ENCODE results near the gene TNFSF10.

The TNFSF10 gene

DNA sequence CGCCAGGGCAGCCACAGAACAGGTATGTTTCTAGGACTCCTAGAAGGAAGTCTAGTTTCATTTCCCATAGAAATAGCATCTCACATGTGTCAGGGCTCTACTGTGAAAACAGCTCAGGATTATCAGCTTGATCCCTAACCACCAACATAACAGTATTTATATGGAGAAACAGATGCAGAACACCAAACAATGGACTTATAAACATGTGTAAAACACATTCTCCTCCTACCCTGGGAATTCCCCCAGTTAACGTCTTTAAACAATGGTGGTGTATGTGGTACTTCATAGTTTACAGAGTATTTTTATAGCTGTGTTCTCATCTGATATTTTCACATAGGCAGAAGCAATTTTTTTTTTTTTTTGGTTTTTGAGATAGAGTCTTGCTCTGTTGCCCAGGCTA lies 9.7 kb downstream of the TNFSF10 start:
- Histone ChIP-seq H3K79me2 (ENCODE audit: insufficient read depth, low read length) (no peaks in the 10 kb centered on the region), H3K27me3 (ENCODE audit: insufficient read depth, low read length) (no peaks in the 10 kb centered on the region), H3K9me3 (ENCODE audit: low read length) (no peaks in the 10 kb centered on the region), H3K36me3 (ENCODE audit: insufficient read depth, low read length) (no peaks in the 10 kb centered on the region), H3K27ac (ENCODE audit: low read depth, low read length, poor library complexity, severe bottlenecking) (no peak overlapping the region), H2AFZ (ENCODE audit: low read length) (no peak overlapping the region), H3F3A (ENCODE audit: insufficient read depth, low read length) (no peaks in the 10 kb centered on the region), H4K20me1 (ENCODE audit: insufficient read depth, low read length) (no peaks in the 10 kb centered on the region), H3K4me3 (ENCODE audit: low read depth, low read length, poor library complexity, severe bottlenecking) (no peak overlapping the region), H3K4me2 (ENCODE audit: low read length) (no peak overlapping the region), H3K9me2 (ENCODE audit: low read depth, low read length) (no peaks in the 10 kb centered on the region), H3K4me1 (ENCODE audit: insufficient read depth, low read length, severe bottlenecking) (no peaks in the 10 kb centered on the region), H3K9ac (ENCODE audit: low read length) (no peak overlapping the region)
- TF ChIP-seq, protein P1, sequence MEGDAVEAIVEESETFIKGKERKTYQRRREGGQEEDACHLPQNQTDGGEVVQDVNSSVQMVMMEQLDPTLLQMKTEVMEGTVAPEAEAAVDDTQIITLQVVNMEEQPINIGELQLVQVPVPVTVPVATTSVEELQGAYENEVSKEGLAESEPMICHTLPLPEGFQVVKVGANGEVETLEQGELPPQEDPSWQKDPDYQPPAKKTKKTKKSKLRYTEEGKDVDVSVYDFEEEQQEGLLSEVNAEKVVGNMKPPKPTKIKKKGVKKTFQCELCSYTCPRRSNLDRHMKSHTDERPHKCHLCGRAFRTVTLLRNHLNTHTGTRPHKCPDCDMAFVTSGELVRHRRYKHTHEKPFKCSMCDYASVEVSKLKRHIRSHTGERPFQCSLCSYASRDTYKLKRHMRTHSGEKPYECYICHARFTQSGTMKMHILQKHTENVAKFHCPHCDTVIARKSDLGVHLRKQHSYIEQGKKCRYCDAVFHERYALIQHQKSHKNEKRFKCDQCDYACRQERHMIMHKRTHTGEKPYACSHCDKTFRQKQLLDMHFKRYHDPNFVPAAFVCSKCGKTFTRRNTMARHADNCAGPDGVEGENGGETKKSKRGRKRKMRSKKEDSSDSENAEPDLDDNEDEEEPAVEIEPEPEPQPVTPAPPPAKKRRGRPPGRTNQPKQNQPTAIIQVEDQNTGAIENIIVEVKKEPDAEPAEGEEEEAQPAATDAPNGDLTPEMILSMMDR (IDR thresholded peaks at IDR 0.05; ENCODE audit: low read length): no peak
- TF ChIP-seq EZH2 (IDR thresholded peaks at IDR 0.05; ENCODE audit: borderline replicate concordance, low read length): no peak

GRCh38 chr3:172511783-172512762 lies 11.2 kb downstream of the TNFSF10 start:
- no peaks in the 10 kb centered on the region for H4K20me1 ChIP-seq (ENCODE audit: insufficient read depth, low read length)
- H3K4me1 ChIP-seq (ENCODE audit: insufficient read depth, low read length, severe bottlenecking): no peaks in the 10 kb centered on the region
- H3K27ac ChIP-seq (ENCODE audit: low read depth, low read length, poor library complexity, severe bottlenecking): no peak overlapping the region
- no peaks in the 10 kb centered on the region for H3K36me3 ChIP-seq (ENCODE audit: insufficient read depth, low read length)
- no peaks in the 10 kb centered on the region for H3K9me2 ChIP-seq (ENCODE audit: low read depth, low read length)
- H3K79me2 ChIP-seq (ENCODE audit: insufficient read depth, low read length): no peaks in the 10 kb centered on the region
- H3K9me3 ChIP-seq (ENCODE audit: low read length): no peaks in the 10 kb centered on the region
- no peak overlapping the region for H3K4me2 ChIP-seq (ENCODE audit: low read length)
- H3K27me3 ChIP-seq (ENCODE audit: insufficient read depth, low read length): no peaks in the 10 kb centered on the region
- no peak for TF ChIP-seq EZH2 (IDR thresholded peaks at IDR 0.05; ENCODE audit: borderline replicate concordance, low read length)
- TF ChIP-seq, protein P1 (IDR thresholded peaks at IDR 0.05; ENCODE audit: low read length): no peak
- H3K4me3 ChIP-seq (ENCODE audit: low read depth, low read length, poor library complexity, severe bottlenecking): no peak overlapping the region
- H2AFZ ChIP-seq (ENCODE audit: low read length): no peak overlapping the region
- no peaks in the 10 kb centered on the region for H3F3A ChIP-seq (ENCODE audit: insufficient read depth, low read length)
- H3K9ac ChIP-seq (ENCODE audit: low read length): no peak overlapping the region

DNA sequence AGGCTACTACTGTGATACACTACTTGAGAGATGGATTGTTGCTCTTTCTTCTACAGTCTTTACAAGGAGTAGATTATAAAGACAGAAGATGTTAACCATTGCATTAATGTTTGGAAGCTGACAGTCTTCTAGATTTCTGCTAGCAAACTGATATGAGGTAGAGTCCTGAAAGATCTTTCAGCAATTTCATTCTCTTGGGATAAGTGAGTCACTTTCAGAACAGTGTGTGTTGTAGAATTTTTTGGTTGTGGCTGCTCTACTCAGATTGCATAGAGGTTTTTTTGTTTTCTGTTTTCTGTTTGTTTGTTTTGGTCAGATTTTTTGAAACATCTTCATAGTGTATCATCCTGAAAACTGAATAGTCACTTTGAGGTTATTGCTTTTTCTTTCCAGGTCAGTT lies 17.1 kb downstream of the TNFSF10 start:
- Histone ChIP-seq H3F3A (ENCODE audit: insufficient read depth, low read length) (no peaks in the 10 kb centered on the region), H3K4me2 (ENCODE audit: low read length) (no peak overlapping the region), H4K20me1 (ENCODE audit: insufficient read depth, low read length) (no peaks in the 10 kb centered on the region), H3K9me2 (ENCODE audit: low read depth, low read length) (no peaks in the 10 kb centered on the region), H3K9ac (ENCODE audit: low read length) (no peak overlapping the region), H3K4me3 (ENCODE audit: low read depth, low read length, poor library complexity, severe bottlenecking) (no peak overlapping the region), H2AFZ (ENCODE audit: low read length) (no peak overlapping the region), H3K27ac (ENCODE audit: low read depth, low read length, poor library complexity, severe bottlenecking) (no peak overlapping the region), H3K27me3 (ENCODE audit: insufficient read depth, low read length) (no peaks in the 10 kb centered on the region), H3K9me3 (ENCODE audit: low read length) (peaks cover 3% of the 10 kb centered on the region), H3K79me2 (ENCODE audit: insufficient read depth, low read length) (no peaks in the 10 kb centered on the region), H3K36me3 (ENCODE audit: insufficient read depth, low read length) (no peaks in the 10 kb centered on the region), H3K4me1 (ENCODE audit: insufficient read depth, low read length, severe bottlenecking) (no peaks in the 10 kb centered on the region)
- no peak for TF ChIP-seq EZH2 (IDR thresholded peaks at IDR 0.05; ENCODE audit: borderline replicate concordance, low read length)
- TF ChIP-seq, protein P1 (IDR thresholded peaks at IDR 0.05; ENCODE audit: low read length): no peak

Data from OCI-LY1 (cell line).